Small intestine (tissue), 7 donors: Measurements from ENCODE around the gene SYT2. TPM values are rescaled to one million over a fixed set of nuclear protein-coding genes. Genes with fewer than 3 reads are reported as not detected.

Experiments
- DNase-seq, 2 donors: peaks; one replicate each; pipeline versions ENCODE4 v3.0.0 to v3.0.0-alpha.2; 2013
- FAIRE-seq: peaks from 2 replicates; lab custom pipeline; 2012; peaks lifted over from hg19 to GRCh38; lab: Jason Lieb, UNC
- H3K27ac ChIP-seq, 3 donors: one replicate each; pipeline ENCODE4 v1.5.1; 2013; ENCODE audit warnings: low read length in 2 of 3, mild to moderate bottlenecking in 2 of 3, control low read depth in 1 of 3, inconsistent platforms in 1 of 3, low read depth in 1 of 3, moderate library complexity in 1 of 3
- H3K27me3 ChIP-seq, 3 donors: one replicate each; pipeline ENCODE4 v1.6.1; 2013; ENCODE audit warnings: low read length in 3 of 3, inconsistent platforms in 1 of 3; ENCODE audit not compliant: control insufficient read depth in 3 of 3, insufficient read depth in 3 of 3
- H3K36me3 ChIP-seq, 3 donors: one replicate each; pipeline ENCODE4 v1.6.1; 2013; ENCODE audit warnings: low read length in 3 of 3, inconsistent platforms in 1 of 3, low read depth in 1 of 3, mild to moderate bottlenecking in 1 of 3, moderate library complexity in 1 of 3; ENCODE audit not compliant: control insufficient read depth in 3 of 3, insufficient read depth in 2 of 3
- H3K4me1 ChIP-seq, 3 donors: one replicate each; pipeline ENCODE4 v1.6.1; 2013; ENCODE audit warnings: low read length in 2 of 3, inconsistent platforms in 1 of 3, low read depth in 1 of 3, mild to moderate bottlenecking in 1 of 3, moderate library complexity in 1 of 3; ENCODE audit not compliant: control insufficient read depth in 3 of 3, insufficient read depth in 2 of 3
- H3K4me3 ChIP-seq, 3 donors: one replicate each; pipeline ENCODE4 v1.5.1; 2013; ENCODE audit warnings: low read length in 3 of 3, control low read depth in 1 of 3, inconsistent platforms in 1 of 3, low read depth in 1 of 3, mild to moderate bottlenecking in 1 of 3, moderate library complexity in 1 of 3
- H3K9me3 ChIP-seq, 2 donors: one replicate each; pipeline ENCODE4 v1.6.1; 2013; ENCODE audit warnings: low read depth in 1 of 2, low read length in 1 of 2; ENCODE audit not compliant: control insufficient read depth in 2 of 2, insufficient read depth in 1 of 2
- WGBS, 3 donors: extraction: QIAGEN DNeasy Blood & Tissue Kit; methylation state at CpG; one replicate each; pipeline ENCODE4 v1.1.7; 2013; 5-methylcytosine and 5-hydroxymethylcytosine counted together
- polyA plus RNA-seq, 4 donors: library from polyadenylated mRNA; stranded (reverse) in 3 of 4; unstranded in 1 of 4; fragments of 200-250 nt in 3 of 4; fragments of 120-200 nt in 1 of 4; gene quantifications; one replicate each; pipeline versions ENCODE4 v1.2.1 to v1.2.3, GENCODE V29; 2013
- donor health status: healthy with polysubstance abuse.
- donor health status: control.
- donor health status: control.
- donor health status: Bipolar disorder and iron deficiency.
- donor health status: healthy.

The SYT2 gene
- polyA plus RNA-seq, 4 donors: 0.03 to 1.8 TPM; not detected in 2

DNA sequence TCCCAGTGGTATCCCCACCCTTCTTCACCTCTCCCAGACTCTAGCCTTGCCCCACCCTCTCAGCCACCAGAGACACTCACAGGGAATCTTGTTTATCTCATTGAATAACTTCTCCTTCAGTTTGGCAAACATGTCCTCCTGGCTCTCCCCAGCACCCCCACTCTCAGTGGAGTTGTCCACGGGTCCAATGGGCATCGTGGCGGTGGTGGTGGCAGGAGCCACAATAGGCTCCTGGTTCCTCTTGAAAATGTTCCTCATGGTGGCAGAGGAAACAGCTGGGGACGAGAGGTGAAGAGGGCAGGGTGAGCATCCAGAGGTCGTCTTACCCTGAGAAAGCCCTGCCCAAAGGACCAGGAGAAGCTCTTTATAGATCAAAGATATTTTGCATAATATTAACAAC, 104.7 kb downstream of the SYT2 start:
- Histone ChIP-seq H3K27me3 (no peaks in the 10 kb centered on the region), H3K4me1 (no peaks in the 10 kb centered on the region), H3K36me3 (peaks cover 0 to 35% (median 0%) of the 10 kb centered on the region in 3 donors), H3K4me3 (no peak overlapping the region), H3K9me3 (no peaks in the 10 kb centered on the region), H3K27ac (no peak overlapping the region)
- DNase-seq (no peak), FAIRE-seq (no peak)
- 81 to 88% (median 84%) methylated on average over 5 of the region's 5 CpGs for WGBS, 3 donors

DNA sequence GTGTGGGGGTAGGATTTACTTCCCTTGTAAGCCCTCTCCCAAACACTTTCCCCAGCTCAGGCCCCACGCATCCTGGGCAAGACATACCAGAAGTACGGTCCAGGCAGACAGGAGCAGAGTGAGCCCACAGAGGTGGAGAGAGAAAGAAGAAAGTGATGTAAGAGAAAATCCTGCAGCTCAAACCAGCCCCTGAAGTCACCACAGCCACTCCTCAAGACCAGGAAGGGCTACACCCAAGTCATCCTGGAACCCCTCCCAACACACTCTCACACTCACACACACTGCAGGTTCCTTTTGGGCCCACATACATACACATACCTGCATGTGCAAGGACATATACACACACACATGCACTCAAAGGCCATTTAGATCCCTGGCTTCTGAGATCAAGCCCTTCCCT, 106.8 kb downstream of the SYT2 start:
- Histone ChIP-seq H3K27me3 (no peaks in the 10 kb centered on the region), H3K36me3 (peaks cover 0 to 48% (median 0%) of the 10 kb centered on the region in 3 donors), H3K27ac (no peak overlapping the region), H3K4me3 (no peak overlapping the region), H3K4me1 (no peaks in the 10 kb centered on the region), H3K9me3 (no peaks in the 10 kb centered on the region)
- WGBS, 3 donors: 90 to 100% (median 96%) methylated on average over 2 of the region's 2 CpGs
- no peak for FAIRE-seq
- no peak for DNase-seq

DNA sequence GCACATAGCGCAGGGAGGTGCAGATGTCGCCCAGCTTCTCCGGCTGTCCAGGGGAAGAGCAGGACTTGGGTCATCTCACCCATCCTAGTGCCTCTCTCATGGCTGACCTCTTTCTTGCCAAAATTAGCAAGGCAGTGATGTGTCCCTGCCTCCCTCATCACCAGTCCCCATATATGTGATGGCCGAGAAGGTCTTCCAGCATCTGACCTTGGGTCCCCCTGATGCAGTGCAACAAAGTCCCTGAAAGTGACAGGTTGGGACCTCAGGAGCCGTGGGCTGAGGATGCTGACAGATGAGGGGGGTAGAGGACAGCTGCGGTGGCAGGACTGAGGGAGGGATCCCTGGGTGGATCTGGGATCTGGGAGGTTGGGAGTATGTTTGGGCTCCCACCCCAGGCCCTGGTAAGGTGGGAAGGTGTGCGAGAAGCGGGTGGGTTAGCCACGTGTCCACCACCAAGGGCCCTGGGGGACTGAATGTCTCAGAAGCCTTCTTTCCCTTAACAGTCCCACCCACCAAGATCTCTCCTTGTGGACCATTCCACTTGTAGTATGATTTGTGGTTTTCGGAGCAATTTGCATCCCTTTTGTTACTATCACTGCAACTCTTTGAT, 109.7 kb downstream of the SYT2 start:
- Histone ChIP-seq H3K27me3 (no peaks in the 10 kb centered on the region), H3K36me3 (peaks cover 0 to 53% (median 0%) of the 10 kb centered on the region in 3 donors), H3K9me3 (no peaks in the 10 kb centered on the region), H3K27ac (no peak overlapping the region), H3K4me3 (no peak overlapping the region), H3K4me1 (no peaks in the 10 kb centered on the region)
- FAIRE-seq (no peak), DNase-seq (no peak)
- WGBS, 3 donors: 88 to 90% (median 90%) methylated on average over 10 of the region's 10 CpGs

DNA sequence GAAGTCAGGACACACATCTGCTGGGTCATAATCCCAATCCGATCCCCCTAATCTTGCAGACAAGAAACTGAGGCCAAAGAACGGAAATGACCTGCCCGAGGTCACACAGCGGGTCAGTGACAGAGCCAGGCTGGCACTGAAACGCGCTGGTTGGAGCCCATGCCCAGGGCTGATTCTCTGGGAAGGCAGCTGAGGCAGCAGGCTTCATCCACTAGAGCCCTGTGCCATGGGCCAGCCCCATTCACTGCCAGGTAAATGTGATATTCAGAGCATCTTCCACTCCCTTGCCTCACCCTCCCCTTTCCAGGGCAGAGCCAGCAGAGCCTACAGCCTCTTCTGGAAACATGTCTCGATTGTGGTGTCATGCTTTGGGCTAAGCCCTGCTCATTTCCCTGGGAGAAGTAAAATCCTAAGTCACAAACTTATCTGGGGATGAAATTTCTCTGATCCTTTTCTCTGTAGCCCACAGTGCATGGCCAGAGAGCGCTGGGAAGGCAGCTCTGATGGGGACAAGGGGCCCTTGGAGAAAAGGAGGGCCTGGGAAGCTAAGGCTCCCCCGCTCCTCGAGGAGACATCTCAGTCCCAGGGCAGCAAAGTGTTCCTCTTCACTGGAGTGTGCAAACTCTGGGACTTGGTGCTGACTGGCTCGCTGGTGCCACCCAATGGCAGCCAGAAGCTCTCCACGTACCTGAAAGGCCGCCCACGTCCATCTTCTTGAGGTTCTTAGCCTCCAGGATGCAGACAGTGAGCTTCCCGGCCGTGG, 110.4 kb downstream of the SYT2 start:
- no peaks in the 10 kb centered on the region for H3K27me3 ChIP-seq
- H3K4me1 ChIP-seq: no peaks in the 10 kb centered on the region
- WGBS, 3 donors: 54 to 59% (median 56%) methylated on average over 16 of the region's 16 CpGs
- FAIRE-seq (no peak), DNase-seq (peak; percentile 42 to 52)
- H3K4me3 ChIP-seq: no peak overlapping the region
- no peak overlapping the region for H3K27ac ChIP-seq
- peaks cover 0 to 49% (median 0%) of the 10 kb centered on the region in 3 donors for H3K36me3 ChIP-seq
- H3K9me3 ChIP-seq: no peaks in the 10 kb centered on the region

DNA sequence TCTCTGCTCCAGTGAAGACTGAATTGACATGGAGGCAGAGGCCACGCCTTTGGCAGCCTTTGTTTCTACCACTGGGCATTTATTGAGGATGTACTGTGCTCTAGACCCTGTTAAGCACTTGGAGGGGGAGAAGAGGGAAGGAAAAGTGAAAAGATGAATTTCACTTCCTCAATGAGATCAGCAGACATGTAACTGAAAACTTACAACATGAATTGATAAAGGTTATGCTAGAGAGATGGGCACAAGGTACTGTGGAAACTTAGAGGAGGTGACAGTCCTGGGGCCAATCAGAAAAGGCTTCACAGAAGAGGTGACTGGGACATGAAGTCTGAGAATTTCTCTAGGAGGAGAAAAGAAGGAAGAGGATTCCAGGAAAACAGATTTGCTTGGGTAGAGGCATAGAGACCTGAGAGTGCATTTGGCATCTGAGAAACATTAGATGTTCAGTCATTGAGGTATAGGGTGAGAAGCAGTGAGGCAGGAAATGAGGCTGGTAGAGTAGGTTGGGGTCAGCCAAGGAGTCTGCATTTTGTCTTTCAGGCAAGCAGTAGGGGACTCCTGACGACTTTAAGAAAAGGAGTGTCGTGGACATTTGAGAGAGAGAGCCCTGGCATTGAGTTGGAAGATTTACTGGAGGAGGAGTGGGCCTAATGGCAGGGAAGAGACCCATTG, 113.0 kb downstream of the SYT2 start:
- Histone ChIP-seq H3K36me3 (peaks cover 0 to 42% (median 0%) of the 10 kb centered on the region in 3 donors), H3K4me3 (no peak overlapping the region), H3K4me1 (no peaks in the 10 kb centered on the region), H3K9me3 (no peaks in the 10 kb centered on the region), H3K27ac (no peak overlapping the region), H3K27me3 (no peaks in the 10 kb centered on the region)
- DNase-seq: no peak
- no peak for FAIRE-seq
- 88 to 92% (median 92%) methylated on average over 3 of the region's 3 CpGs for WGBS, 3 donors

DNA sequence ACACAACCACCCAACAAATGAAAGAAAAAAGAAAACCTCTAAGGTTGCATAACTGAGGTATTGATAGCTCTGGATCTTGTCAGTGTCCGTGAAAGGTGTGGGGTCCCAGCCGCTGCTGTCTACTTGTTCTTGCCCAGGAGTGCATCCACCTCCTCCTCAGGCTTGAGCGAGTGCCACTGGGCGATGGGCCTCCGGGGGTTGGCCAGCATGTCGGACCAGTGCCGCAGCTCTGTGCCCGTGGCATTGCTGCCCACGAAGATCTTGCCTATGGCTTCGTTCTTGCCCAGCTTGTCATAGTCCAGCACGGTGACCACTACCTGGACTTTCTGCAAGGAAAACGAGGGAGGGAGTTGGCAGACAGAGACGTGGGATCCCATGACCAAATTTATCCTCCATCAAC, 113.6 kb downstream of the SYT2 start:
- no peak for FAIRE-seq
- DNase-seq: no peak
- Histone ChIP-seq H3K27ac (no peak overlapping the region), H3K4me1 (no peaks in the 10 kb centered on the region), H3K36me3 (peaks cover 0 to 42% (median 0%) of the 10 kb centered on the region in 3 donors), H3K4me3 (no peak overlapping the region), H3K27me3 (no peaks in the 10 kb centered on the region), H3K9me3 (no peaks in the 10 kb centered on the region)
- WGBS, 3 donors: 88 to 92% (median 89%) methylated on average over 13 of the region's 13 CpGs

DNA sequence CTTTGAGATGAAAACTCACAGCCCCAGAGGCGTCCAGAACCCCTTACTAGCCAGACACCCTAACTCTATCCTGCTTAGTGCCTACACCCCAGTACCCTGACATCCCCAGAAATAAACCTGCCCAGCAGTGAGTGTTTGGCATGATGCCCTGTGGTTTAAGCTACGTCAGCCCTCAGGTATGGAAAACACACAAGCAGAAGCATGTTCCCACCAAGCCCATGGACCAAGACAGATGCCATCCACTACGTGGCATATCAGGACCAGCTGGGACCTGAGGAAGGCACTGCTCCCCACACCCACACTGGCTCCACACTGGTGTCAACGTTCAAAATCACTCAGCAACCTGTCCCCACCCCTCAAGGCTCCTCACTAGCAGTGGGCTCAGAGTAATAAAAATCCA, 116.4 kb downstream of the SYT2 start:
- no peak overlapping the region for H3K27ac ChIP-seq

DNA sequence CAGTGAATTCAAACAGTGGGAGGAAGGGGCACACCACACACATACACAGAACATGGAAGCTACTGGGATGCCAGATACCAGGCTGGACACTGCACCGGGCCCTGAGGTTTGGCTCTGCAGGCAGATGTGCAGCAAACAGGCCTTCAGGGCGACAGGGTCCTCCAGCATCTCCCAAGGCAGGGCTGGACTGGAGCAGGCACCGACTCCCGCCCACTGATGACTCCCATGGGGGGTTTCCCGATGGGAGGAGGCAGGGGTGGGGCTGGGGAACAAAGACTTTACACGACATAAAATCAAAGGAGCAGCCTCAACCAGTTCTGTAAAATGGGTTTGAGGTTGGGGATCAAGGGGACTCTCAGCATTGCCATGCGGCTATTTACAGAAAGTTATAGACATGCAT, 118.1 kb downstream of the SYT2 start:
- 84 to 93% (median 85%) methylated on average over 7 of the region's 7 CpGs for WGBS, 3 donors
- Histone ChIP-seq H3K4me1 (peaks cover 0 to 6% (median 0%) of the 10 kb centered on the region in 3 donors), H3K36me3 (peaks cover 0 to 30% (median 0%) of the 10 kb centered on the region in 3 donors), H3K27ac (no peak overlapping the region), H3K27me3 (no peaks in the 10 kb centered on the region), H3K4me3 (no peak overlapping the region), H3K9me3 (no peaks in the 10 kb centered on the region)
- DNase-seq: no peak
- FAIRE-seq: no peak

More for the DNA sequence above, 116.4 kb downstream of the SYT2 start:
- H3K4me1 ChIP-seq: peaks cover 0 to 3% (median 0%) of the 10 kb centered on the region in 3 donors
- WGBS, 3 donors: 75 to 85% (median 79%) methylated on average over 4 of the region's 4 CpGs
- DNase-seq: no peak
- H3K36me3 ChIP-seq: peaks cover 0 to 30% (median 0%) of the 10 kb centered on the region in 3 donors
- no peak for FAIRE-seq
- H3K4me3 ChIP-seq: no peak overlapping the region
- H3K27me3 ChIP-seq: no peaks in the 10 kb centered on the region
- no peaks in the 10 kb centered on the region for H3K9me3 ChIP-seq
